HFF-Myc (cell line): ENCODE results near the gene ZNF655.

Experiments
- DNase-seq: peaks from one replicate; pipeline ENCODE4 v3.0.0-alpha.2; 2011; ENCODE audit warnings: low read depth; ENCODE audit errors: extremely low read depth
- H3K4me3 ChIP-seq: replicated peaks from 2 replicates; pipeline ENCODE4 v1.5.1; 2011; ENCODE audit warnings: low read depth, mild to moderate bottlenecking, control low read depth, low read length
- CTCF ChIP-seq: IDR thresholded peaks from 2 replicates; pipeline ENCODE4 v1.5.1; 2012; ENCODE audit warnings: mild to moderate bottlenecking, low read depth, low read length, control low read depth; ENCODE audit errors: missing control alignments

Gene ZNF655

GRCh38 chr7:99558306-99559174 is at the start of gene ZNF655:
ZNF655 (plus strand) TSS chr7:99558642; CDS start chr7:99560560, 1,918 bp downstream.
- TF ChIP-seq CTCF, result no peak
- DNase-seq, result no peak
- peak within 1 kb of the TSS; percentile 91 for H3K4me3 ChIP-seq

GRCh38 chr7:99514050-99514449 is 44.4 kb upstream of the ZNF655 start:
- no peak overlapping the region for H3K4me3 ChIP-seq
- DNase-seq, result no peak

DNA sequence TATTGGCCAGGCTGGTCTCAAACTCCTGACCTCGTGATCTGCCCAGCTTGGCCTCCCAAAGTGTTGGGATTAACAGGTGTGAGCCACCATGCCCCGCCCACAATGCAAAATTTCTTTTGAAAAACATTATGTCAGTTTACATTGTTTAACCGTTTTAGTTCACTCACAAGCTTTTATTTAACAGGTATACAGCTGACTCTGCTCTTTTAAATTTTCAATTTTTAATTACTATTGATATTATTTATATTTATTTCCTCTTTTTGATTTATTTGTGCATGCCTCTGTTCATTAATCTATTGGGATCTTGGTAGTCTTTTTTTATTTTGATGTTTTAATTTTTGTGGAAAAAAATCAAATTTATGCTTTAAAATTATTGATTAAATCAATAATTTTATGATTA is 37.0 kb upstream of the ZNF655 start:
- no peak overlapping the region for H3K4me3 ChIP-seq
- DNase-seq, result no peak
- TF ChIP-seq CTCF, result no peak

More at GRCh38 chr7:99514050-99514449, 44.4 kb upstream of the ZNF655 start:
- no peak for TF ChIP-seq CTCF

DNA sequence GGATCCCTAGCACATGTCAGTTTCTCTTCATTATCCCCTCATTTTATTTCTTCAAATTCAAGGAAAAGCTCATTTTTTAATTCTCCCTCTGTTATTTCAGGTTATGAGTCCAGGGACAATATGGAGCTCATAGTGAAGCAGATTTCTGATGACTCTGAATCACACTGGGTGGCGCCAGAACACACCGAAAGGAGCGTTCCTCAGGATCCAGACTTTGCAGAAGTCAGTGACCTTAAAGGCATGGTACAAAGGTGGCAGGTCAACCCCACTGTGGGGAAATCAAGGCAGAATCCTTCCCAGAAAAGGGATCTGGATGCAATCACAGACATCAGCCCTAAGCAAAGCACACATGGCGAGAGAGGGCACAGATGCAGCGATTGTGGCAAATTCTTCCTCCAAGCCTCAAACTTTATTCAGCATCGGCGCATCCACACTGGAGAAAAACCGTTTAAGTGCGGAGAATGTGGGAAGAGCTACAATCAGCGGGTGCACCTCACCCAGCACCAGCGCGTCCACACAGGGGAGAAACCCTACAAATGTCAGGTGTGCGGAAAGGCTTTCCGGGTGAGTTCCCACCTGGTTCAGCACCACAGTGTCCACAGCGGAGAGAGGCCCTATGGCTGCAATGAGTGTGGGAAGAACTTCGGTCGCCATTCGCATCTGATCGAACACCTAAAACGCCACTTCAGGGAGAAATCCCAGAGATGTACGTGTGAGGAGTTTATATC is 32.6 kb upstream of the ZNF655 start:
- peak; percentile 41 for TF ChIP-seq CTCF
- DNase-seq, result no peak

GRCh38 chr7:99531354-99531765 is 27.1 kb upstream of the ZNF655 start:
- no peak for DNase-seq
- no peak overlapping the region for H3K4me3 ChIP-seq
- no peak for TF ChIP-seq CTCF

More for the DNA sequence above, 32.6 kb upstream of the ZNF655 start:
- no peak overlapping the region for H3K4me3 ChIP-seq

DNA sequence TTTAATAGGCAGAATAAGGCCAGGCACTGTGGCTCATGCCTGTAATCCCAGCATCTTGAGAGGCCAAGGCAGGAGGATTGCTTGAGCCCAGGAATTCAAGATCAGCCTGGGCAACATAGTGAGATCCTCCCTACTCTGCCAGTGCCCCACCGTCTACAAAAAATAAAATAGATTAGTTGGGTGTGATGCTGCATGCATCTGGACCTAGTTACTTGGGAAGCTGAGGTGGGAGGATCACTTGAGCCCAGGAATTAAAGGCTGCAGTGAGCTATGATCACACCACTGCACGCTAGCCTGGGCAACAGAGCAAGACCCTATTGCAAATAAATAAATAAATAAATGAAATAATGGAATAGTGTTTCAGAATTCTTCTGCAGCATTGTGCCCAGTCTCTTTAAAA is 22.8 kb upstream of the ZNF655 start:
- no peak for DNase-seq
- H3K4me3 ChIP-seq, result no peak overlapping the region
- TF ChIP-seq CTCF, result no peak
